ENCODE measurements around the gene P2RY1.

- TF ChIP-seq TAF1 (IDR thresholded peaks at IDR 0.05; ENCODE audit: control insufficient read depth, extremely low read depth, insufficient read depth, low read length, severe bottlenecking) (no peak), AFF4 (CRISPR knock-in tag; IDR thresholded peaks at IDR 0.05) (no peak), CTCF (IDR thresholded peaks at IDR 0.05 in 2 of 3, conservative IDR thresholded peaks at IDR 0.05 in 1 of 3; ENCODE audit: insufficient read depth in 2 of 3, low read depth in 1 of 3, low read length in 3 of 3) (no peak), GABPA (tag; conservative IDR thresholded peaks at IDR 0.05; ENCODE audit: low read depth) (no peak), BHLHE40 (IDR thresholded peaks at IDR 0.05; ENCODE audit: low read length) (no peak), CBFA2T3 (IDR thresholded peaks at IDR 0.05) (no peak), PTBP1 (IDR thresholded peaks at IDR 0.05; ENCODE audit: low read depth, low read length) (no peak), ZFPM2 (CRISPR knock-in tag; IDR thresholded peaks at IDR 0.05) (no peak), ESRRA (IDR thresholded peaks at IDR 0.05; ENCODE audit: borderline replicate concordance, low read depth) (no peak), POLR2A (conservative IDR thresholded peaks at IDR 0.05) (no peak), HMG20B (CRISPR knock-in tag; IDR thresholded peaks at IDR 0.05) (no peak), KDM4B (IDR thresholded peaks at IDR 0.05; ENCODE audit: borderline replicate concordance in 2 of 2, low read depth in 1 of 2) (no peak), GTF2B (IDR thresholded peaks at IDR 0.05; ENCODE audit: extremely low read depth, insufficient read length) (no peak), SMC3 (conservative IDR thresholded peaks at IDR 0.05; ENCODE audit: insufficient read depth, low read depth, low read length) (no peak)
Observed at GRCh38 chr3:152823173-152823572, 11.8 kb upstream of the P2RY1 start.
